ENCODE measurements around the gene ZNF222.

ZNF222 gene

GRCh38 chr19:44025217-44025936, at the start of gene ZNF222:
Gene ZNF222, plus strand, starts transcription at chr19:44025379. Its CDS starts 58 bp downstream, at chr19:44025437.
- DNase-seq (ENCODE audit: low read depth in 1 of 2, low spot score in 1 of 2), result peak; percentile 52 to 59

- DNase-seq (ENCODE audit: low read depth in 1 of 2, low spot score in 1 of 2), result no peak
Observed at GRCh38 chr19:43976732-43977131, 48.4 kb upstream of the ZNF222 start.

GRCh38 chr19:43983544-43983911, 41.7 kb upstream of the ZNF222 start:
- DNase-seq (ENCODE audit: low read depth in 1 of 2, low spot score in 1 of 2), result no peak

GRCh38 chr19:43983912-43984686, 41.1 kb upstream of the ZNF222 start, which contains the start of gene ZNF155:
Gene ZNF155, plus strand, starts transcription at chr19:43984188. Its CDS starts 4,356 bp downstream, at chr19:43988544.
- DNase-seq (ENCODE audit: low read depth in 1 of 2, low spot score in 1 of 2), result peak; percentile 27 to 53

GRCh38 chr19:43984687-43985000, 40.5 kb upstream of the ZNF222 start:
- no peak for DNase-seq (ENCODE audit: low read depth in 1 of 2, low spot score in 1 of 2)

- DNase-seq (ENCODE audit: low read depth in 1 of 2, low spot score in 1 of 2), result no peak
Observed at GRCh38 chr19:43997631-43998290, 27.4 kb upstream of the ZNF222 start.

GRCh38 chr19:44002212-44002565, 23.0 kb upstream of the ZNF222 start:
- no peak for DNase-seq (ENCODE audit: low read depth in 1 of 2, low spot score in 1 of 2)

- peak; percentile 60 to 70 for DNase-seq (ENCODE audit: low read depth in 1 of 2, low spot score in 1 of 2)
Observed at GRCh38 chr19:44002566-44003460, 22.4 kb upstream of the ZNF222 start, which contains the start of gene ZNF230. Gene ZNF230, plus strand, starts transcription at chr19:44002957. Its CDS starts 4,122 bp downstream, at chr19:44007079.

GRCh38 chr19:44003461-44004009, 21.6 kb upstream of the ZNF222 start:
- DNase-seq (ENCODE audit: low read depth in 1 of 2, low spot score in 1 of 2), result no peak

GRCh38 chr19:44005973-44006372, 19.2 kb upstream of the ZNF222 start:
- DNase-seq (ENCODE audit: low read depth in 1 of 2, low spot score in 1 of 2), result no peak

- no peak for DNase-seq (ENCODE audit: low read depth in 1 of 2, low spot score in 1 of 2)
Observed at GRCh38 chr19:44007473-44007872, 17.7 kb upstream of the ZNF222 start.

- no peak for DNase-seq (ENCODE audit: low read depth in 1 of 2, low spot score in 1 of 2)
Observed at GRCh38 chr19:44010468-44010867, 14.7 kb upstream of the ZNF222 start.

- no peak for DNase-seq (ENCODE audit: low read depth in 1 of 2, low spot score in 1 of 2)
Observed at GRCh38 chr19:44019498-44019897, 5.7 kb upstream of the ZNF222 start.

GRCh38 chr19:44021221-44021620, 4.0 kb upstream of the ZNF222 start:
- no peak for DNase-seq (ENCODE audit: low read depth in 1 of 2, low spot score in 1 of 2)

GRCh38 chr19:44024900-44025216, 321 bp upstream of the ZNF222 start:
- no peak for DNase-seq (ENCODE audit: low read depth in 1 of 2, low spot score in 1 of 2)

- DNase-seq (ENCODE audit: low read depth in 1 of 2, low spot score in 1 of 2), result no peak
Observed at GRCh38 chr19:44026622-44027021, 1.4 kb downstream of the ZNF222 start.

- DNase-seq (ENCODE audit: low read depth in 1 of 2, low spot score in 1 of 2), result no peak
Observed at GRCh38 chr19:44032001-44032610, 6.9 kb downstream of the ZNF222 start.

- no peak for DNase-seq (ENCODE audit: low read depth in 1 of 2, low spot score in 1 of 2)
Observed at GRCh38 chr19:44042147-44042546, 17.0 kb downstream of the ZNF222 start.

GRCh38 chr19:44050740-44051649, 25.8 kb downstream of the ZNF222 start:
- no peak for DNase-seq (ENCODE audit: low read depth in 1 of 2, low spot score in 1 of 2)

All from activated T-helper 1 cell treated with anti-CD3 and anti-CD28 coated beads, Interleukin-2, amount 50 U/mL, for 16 hours (primary cell).